Kidney tubule cell (primary cell): ENCODE data around the gene LANCL2.
A peak's percentile ranks its signal among the peaks of the same experiment; 100 is the strongest.
"Not testable (repeated sequence)": the region's sequence is repeated elsewhere in the genome, so short reads cannot be mapped to it uniquely, and the experiment has no call there.

ENCODE experiments used
- DNase-seq: peaks from one replicate; pipeline ENCODE4 v3.0.0-alpha.2; 2018; ENCODE audit warnings: low spot score

Gene LANCL2

DNA sequence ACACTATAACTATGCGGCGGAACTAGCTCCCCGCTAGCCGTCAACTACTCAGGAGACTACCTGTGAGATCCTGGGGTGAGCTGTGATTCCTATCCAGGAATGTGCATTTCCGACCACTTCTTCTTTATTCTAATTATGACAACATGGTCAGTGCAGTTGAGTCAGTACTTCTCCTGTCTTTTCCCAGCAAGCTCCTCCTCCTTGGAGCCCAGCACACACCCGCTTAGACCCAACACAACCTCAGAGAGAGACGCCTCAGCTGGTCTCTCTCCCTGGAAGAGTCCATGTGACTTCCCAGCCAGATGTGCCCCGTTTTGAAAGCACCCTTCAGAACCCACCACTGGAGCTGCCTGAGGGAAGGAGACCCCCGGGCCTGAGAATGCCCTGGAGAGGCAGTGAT lies 106.5 kb downstream of the LANCL2 start:
- not testable (repeated sequence) for DNase-seq

DNA sequence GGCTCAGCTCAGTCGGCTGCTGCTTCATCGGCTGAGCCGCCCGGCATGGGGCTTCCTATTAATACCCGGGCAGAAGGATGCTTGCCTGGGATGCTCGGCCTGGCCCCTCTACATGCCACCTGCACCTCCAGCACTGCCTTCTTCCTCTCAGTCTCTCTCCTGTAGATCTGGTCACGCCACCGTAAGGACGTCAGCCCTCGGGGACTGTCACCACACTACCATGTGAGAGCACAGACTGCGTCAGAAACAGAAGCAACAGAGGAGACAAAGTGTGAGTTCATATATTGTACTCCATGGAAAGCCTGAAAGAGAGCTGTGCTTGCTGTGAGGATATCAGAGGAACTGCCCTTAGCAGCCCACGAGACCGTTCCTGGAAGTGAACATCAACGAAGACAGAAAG lies 107.3 kb downstream of the LANCL2 start:
- not testable (repeated sequence) for DNase-seq

DNA sequence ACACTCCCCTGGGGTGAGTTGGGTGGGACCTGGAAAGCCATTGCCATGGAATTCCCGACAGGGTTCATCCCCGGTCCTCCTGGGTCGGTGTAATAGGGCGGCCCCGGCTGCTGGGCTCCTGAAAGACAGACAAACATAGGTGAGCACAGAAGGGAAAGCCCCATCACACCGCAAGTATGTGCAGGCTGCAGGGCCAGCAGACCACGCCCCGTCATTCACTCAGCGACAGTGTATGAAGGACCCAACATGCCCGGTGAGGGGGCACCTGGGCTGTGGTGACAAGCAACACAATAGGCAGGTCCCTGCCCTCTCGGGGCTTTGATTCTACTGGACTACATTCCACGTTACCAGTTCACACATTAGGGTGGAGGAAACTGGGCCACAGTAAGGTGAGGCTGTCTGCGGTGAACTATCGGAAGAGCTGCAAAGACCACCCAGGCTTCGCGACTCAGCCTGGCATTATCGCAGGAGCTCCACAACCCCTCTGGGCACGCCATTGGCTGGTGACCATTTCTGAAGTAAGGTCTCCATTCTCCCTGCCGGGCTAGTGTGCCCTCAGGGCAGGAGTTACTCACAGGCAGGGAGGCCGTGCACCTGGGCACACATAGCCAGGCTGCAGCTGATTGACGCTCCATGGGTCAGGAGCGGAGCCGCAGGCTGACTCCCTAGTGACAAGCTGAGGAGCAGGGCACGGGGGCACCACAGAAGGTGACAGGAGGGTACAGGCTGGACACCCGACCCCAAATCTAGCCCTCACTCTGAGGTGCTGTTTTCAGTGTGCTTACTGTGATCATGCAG lies 108.0 kb downstream of the LANCL2 start:
- DNase-seq: no peak

DNA sequence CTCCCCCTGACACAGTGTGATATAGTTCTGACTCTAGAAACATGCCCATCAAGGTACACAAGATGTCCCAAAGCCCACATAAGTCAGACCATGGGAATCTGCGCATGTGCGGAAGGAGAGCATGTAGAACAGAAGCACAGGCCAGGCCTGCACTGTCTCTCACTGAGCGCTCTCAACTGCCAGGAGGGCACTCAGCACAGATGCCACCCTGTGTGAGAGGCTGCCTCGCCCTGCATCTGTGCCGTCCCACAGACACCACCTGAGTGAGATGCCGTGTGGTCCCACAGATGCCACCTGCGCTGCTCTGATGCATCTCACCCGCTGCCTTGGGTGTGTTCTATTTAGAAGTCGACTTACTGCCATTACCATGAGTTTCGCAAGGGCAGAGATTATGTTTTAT lies 108.8 kb downstream of the LANCL2 start:
- no peak for DNase-seq

DNA sequence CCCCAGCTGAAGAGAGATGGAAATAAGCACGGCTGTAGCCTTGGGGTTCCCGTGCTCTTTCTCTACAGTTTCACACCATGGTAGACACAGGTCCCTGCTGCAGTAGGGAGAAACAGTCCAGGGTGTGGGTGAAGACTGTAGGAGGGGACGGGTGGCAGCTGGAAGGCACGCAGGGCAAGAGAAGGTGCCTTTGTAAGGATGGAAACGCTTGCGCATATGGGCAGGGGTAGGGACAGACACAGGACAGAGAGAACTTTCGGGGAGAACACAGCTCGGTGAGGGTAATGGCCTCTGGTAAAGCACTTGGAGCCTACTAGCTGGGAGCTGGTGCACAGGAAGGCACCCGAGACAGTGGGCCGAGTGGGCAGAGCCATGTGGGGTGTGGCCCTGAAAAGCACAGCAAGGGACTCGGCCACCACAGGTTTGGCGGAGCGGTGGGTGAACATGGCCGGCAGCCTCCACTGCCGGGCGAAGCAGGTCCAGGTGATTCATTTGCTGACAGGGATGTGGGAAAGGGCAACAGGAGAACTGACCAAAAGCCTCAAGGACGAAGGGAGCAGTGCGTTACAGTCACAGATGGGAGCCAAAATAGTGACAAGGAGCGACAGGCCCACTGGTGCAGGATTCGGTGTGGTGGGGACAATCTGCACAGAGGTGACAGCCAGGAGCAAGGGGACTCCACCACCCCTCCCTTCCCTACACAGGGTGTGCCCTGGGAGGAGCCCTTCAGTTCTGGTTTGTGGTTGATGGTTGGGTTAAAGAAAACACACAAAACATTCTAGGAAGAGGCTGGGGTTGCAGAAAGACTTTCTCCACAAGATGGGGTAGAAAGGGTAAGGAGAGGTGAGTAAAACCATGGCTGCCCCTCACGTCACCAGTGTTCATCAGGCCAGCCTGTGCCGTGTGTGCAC lies 110.1 kb downstream of the LANCL2 start:
- DNase-seq: no peak

DNA sequence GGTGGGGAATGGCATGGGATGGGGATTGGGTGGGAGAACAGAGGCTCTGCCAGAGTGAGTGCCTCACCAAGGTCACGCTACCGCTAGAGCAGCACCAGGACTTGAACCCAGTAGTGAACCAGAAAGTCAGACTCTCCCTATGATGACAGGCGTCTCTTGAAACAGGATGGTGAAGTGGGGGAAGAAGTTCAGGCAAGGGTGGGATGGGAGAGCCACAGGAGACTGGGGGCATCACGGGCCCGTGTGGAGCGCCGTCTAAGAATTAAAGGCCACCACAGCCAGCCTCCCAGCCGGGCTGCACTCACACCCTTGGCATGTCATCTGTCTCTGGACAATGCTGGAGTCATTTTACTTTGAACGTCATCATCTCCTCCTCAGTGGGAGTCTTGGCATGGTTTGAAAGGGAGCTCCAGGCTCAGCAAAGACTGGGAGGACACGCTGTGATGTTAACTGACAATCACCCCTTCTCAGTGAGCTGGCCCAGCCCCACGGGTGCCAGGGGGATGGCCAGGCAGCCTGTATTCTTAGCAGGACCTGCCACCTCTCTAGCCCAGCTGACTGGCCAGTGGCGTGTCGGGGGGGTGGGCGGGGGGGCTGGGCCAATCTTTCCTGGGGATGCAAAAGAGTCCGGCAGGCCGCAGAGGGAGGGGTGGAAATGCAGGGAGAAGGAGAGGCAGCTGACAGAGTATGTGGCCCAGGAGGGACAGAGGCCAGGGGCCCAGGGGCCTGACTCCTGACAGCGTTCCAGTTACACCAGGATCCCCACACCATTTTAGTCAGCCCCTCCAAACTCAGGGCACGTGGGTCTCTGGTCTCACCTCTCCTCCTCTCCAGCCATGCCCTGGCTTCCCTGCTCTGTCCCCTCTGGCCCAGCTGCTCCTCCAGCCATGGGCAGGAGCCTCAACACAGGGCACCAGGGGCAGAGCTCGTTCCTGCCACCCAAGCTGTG lies 111.0 kb downstream of the LANCL2 start:
- no peak for DNase-seq

DNA sequence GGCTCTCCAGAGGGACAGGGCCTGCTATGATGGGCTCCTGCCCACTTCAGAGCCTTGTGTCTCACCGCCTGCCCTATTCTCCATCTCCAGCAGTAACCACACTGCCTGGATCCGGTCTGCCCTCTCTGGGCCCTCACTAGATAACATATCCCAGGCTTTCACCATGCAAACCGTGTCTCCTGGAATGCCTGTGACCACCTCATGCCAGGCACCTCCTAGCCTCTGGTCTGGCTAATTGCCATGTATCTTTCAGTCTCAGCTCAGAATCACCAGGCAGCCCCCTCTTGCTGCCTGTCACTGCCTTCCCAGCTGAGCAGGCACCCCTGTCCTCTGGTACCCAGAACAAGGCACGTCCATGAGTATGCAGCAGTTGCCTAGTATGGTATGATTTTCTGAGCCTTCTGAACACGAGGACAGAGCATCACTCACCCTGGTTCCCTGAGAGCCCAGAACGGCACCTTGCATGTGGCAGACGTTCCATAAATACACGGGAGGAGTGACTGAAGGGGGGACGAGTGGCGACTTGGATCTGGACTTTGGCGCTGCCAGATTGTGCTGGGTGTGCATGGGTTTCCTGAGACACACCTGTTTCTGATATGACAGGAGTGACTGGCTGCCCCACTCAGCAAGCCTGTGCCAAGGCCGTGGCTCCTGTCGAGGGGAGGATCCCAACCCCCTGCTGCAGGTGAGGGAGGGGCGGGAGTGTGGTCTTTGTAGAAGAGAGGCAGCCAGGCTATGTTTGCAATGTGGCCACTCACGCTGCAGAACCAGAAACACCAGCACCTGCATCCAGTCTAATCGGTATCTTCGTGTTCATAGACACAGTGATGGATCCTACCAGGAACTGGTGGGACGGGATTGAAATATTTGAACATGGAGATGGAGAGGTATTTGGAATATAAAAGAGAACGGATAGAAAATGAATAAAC lies 112.0 kb downstream of the LANCL2 start:
- no peak for DNase-seq

DNA sequence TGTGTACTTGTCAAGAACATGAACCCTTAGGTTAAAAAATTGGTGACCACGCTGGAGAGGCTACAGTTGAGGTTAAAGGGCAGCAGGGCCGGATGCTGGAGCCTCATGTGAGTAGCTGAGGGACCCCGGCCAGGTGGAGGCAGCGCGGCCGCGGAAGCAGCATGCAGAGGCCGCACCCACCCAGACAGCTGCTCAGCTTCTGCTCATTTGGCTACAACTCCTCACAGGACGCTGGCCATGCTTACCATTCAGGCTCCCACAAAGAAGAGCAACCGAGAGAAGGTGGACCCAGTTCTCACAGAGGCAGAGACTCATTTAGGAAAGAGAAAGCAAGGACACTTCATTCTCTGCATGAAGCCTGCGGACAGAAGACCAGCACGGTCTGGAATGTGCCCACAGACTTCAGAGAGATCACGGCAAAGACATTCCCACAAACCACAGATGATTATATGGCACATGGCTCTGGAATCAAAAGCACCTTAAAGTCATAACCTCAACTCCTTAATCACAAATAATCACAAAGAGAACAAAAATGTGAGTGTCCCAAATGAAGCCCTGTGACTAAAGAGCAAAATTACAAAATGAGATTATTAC lies 112.7 kb downstream of the LANCL2 start:
- peak; percentile 35 for DNase-seq

DNA sequence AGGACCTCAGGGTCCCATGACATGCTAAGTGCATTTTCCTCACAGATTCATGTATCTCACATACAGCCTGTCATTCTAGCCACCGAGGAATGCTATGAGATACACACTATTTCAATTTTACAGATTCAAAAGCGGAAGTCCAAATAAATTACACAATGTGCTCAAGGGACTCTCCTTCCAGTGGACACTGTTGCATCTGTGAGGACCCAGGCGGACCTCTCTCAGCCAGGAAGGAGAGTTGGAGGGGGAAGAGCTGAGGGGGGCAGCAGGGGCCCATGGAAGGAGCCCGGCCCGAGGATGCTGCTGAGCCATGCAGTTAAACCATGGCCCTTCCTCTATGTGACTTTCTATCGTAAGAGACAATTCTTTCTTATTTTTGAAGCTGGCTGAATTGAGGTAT lies 113.6 kb downstream of the LANCL2 start:
- no peak for DNase-seq

DNA sequence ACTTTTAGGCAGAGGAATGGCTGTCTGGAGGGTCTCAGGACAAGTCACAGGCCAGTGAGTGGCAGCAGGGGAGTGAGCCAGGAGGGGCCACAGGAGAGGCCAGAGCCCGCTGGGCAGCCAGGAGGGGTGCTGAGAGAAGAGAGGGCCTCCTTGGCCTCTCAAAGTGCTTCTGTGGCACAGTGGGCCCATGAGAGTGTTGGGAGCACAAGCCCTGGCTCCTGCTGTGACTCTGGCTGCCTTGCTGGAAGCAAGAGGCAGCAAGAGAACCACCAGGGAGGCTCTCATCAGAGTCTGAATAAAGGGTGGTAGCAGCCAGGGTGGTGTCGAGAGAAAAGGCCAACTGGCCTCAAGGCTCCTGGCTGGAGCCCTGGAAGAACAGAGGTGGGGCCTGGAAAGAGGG lies 116.0 kb downstream of the LANCL2 start:
- no peak for DNase-seq

DNA sequence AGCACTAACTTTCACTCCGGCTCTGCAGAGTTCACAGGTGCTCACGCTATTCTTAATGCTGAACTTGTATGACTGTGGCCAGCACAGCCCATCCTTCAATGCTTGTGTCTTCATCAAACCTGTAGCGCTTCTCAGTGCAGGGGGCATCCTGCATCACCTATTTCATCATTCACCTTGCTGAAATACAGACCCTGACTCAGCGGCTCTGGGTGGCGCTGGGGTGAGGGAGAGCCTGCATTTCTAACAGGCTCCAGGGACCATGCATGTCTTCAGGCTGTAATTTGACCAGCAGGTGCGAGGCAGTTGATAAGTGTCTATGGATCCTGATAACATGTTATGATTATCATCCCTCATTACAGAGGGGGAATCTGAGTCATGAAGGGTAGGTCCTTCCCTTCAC lies 117.9 kb downstream of the LANCL2 start:
- DNase-seq: no peak
